ENCODE measurements around the gene HCAR3. TPM values are rescaled to one million over a fixed set of nuclear protein-coding genes. Genes with fewer than 3 reads are reported as not detected.
A peak's percentile ranks its signal among the peaks of the same experiment; 100 is the strongest.
"Not testable (repeated sequence)": the region's sequence is repeated elsewhere in the genome, so short reads cannot be mapped to it uniquely, and the experiment has no call there.

Gene HCAR3
- not detected in 2 replicates for total RNA-seq (2014; rRNA removed; shearing (Covaris generic))
- not detected in 2 replicates for polyA plus RNA-seq (2015; cell fraction: cytosol; rRNA removed)
- polyA plus RNA-seq (2015; cell fraction: nucleus; rRNA removed): not detected in 2 replicates

DNA sequence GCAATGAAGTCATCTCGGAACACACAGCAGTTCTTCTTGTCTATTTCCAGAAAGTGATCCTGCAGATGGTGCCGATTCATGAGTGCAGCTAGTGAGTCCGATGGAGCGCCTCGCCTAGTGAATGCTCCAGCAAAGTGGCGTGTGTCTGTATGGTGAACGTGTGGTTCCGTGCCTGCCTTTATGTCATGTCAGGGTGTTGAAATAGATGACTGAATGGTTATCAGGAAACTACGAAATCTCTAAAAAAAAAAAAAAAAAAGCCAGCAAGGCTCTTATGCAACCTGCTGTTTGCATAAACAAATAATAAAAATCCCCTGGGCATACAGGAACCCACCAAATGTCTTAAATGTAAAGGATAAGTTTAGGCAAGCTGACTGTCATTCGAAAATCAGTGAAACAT lies at the start of gene HCAR3:
Gene HCAR3, minus strand, starts transcription at position 154 of the 400 bp plus-strand sequence. Its CDS starts 74 bp downstream, at position 80.
- in situ Hi-C loops (cut with HindIII; ENCODE audit: low pct_unique_long_range_greater_than_20kb, low sequenced_read_pairs): not testable (repeated sequence)

GRCh38 chr12:122757568-122757967 lies 41.0 kb upstream of the HCAR3 start:
- no peak for DNase-seq (ENCODE audit: low read depth, low spot score)
- in situ Hi-C loops (cut with HindIII; ENCODE audit: low pct_unique_long_range_greater_than_20kb, low sequenced_read_pairs): no loop called here

More for the DNA sequence above, at the start of gene HCAR3:
- not testable (repeated sequence) for DNase-seq (ENCODE audit: low read depth, low spot score)

DNA sequence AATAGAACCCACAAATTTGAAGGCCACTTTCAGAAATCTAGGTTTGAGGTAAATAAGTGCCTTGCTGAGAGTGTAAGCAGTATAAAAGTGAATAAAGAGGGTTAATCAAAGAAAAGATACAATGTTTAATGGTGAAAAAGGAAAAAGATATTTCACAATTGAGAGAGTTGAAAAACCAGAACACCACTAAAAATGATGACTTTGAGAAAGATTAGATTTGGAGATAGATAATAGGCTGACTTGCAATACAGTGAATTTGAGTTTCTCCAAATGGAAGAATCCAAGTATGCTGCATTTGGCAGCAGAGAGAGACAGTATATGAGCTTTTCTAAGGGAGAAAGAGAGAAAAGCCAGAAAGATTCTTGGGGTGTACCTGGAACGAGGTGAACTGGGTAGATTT lies 38.2 kb upstream of the HCAR3 start:
- in situ Hi-C loops (cut with HindIII; ENCODE audit: low pct_unique_long_range_greater_than_20kb, low sequenced_read_pairs): no loop called here
- DNase-seq (ENCODE audit: low read depth, low spot score): no peak

GRCh38 chr12:122753319-122753650 lies 36.7 kb upstream of the HCAR3 start:
- in situ Hi-C loops (cut with HindIII; ENCODE audit: low pct_unique_long_range_greater_than_20kb, low sequenced_read_pairs): no loop called here
- no peak for DNase-seq (ENCODE audit: low read depth, low spot score)

DNA sequence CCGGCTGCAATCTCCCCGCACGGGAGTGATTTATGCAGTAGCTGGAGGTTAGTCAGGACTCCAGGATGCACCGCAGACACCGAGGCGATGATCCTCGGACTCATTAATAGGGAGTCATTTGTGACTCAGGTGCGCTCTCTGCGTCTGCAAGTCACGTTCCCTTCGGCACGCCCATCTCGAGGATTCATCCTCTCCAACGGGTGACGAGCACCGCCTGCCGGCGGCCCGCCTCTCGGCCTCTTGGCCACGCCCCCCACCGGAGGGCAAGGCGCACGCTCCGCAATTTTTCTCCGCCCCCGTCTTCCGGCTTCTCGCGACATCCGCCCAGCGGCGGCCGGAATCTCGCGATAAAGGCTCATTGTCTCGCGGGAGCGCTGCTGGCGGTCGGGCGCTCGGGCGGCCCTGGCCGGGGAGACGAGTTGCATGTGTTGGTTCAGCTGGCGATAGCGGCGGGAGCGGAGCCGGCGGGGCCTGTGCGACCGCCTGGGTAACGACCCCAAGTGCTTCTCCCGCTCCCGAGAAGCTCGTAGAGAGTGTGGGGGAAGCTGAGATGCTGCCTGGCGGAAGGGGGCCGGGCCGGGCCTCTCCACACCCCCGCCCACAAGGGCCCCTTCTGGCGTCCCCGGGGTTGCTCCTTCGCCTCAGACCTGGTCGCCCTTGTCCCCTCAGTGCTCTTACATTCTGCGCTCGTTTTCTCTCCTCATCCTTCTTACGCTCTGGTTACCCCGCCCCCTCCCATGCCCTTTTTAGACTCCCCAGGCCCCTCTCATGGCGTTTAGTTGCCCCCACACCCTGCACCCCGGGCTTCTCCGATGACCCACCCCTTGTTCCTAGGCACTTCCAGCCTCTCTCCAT lies 36.1 kb upstream of the HCAR3 start, which contains the start of gene DENR:
Gene DENR, plus strand, starts transcription at position 361 of the 855 bp plus-strand sequence. CDS start 878 bp downstream, outside the sequence.
- in situ Hi-C loops (cut with HindIII; ENCODE audit: low pct_unique_long_range_greater_than_20kb, low sequenced_read_pairs): no loop called here
- DNase-seq (ENCODE audit: low read depth, low spot score): peak; percentile 96

- DNase-seq (ENCODE audit: low read depth, low spot score); in situ Hi-C loops (cut with HindIII; ENCODE audit: low pct_unique_long_range_greater_than_20kb, low sequenced_read_pairs): not testable (repeated sequence)
Measured at GRCh38 chr12:122750781-122751515, 34.3 kb upstream of the HCAR3 start.

DNA sequence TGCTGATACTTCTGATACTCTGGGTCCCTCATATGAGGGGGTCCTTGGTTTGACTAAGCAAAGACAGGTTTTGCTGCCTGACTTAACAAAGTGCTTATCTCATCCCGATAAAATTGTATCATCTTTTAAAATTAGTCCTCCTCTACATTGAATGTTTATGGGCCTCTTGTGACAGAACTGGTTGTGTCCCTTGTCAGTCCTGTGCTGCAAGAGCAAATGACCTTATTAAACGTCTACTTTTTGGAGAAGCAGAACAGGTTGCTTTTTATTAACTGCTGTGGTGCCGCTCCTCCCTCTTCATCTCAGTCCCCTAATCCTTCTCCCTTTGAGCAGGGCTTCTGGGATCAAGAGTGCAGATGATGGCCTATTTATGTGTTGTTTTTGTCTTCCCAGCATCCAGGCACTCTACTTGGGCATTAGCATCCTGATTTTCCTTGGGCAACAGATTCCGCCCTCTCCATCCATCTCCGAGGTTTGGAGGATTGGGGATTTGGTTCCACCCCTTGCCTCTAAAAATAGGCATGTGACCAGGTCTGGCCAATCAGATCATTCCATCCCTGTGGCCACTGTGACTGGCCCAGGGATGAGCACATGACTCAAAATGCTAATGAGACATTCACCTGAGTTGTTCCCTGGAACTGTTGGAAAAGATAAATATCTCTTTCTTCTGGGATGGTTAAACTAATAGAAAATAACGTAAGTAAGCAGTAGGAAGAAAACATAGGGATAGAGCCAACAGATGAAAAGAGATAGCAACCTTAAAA lies 33.1 kb upstream of the HCAR3 start:
- in situ Hi-C loops (cut with HindIII; ENCODE audit: low pct_unique_long_range_greater_than_20kb, low sequenced_read_pairs): no loop called here
- peak; percentile 22 for DNase-seq (ENCODE audit: low read depth, low spot score)

GRCh38 chr12:122747224-122748135 lies 30.9 kb upstream of the HCAR3 start:
- in situ Hi-C loops (cut with HindIII; ENCODE audit: low pct_unique_long_range_greater_than_20kb, low sequenced_read_pairs): no loop called here
- no peak for DNase-seq (ENCODE audit: low read depth, low spot score)

DNA sequence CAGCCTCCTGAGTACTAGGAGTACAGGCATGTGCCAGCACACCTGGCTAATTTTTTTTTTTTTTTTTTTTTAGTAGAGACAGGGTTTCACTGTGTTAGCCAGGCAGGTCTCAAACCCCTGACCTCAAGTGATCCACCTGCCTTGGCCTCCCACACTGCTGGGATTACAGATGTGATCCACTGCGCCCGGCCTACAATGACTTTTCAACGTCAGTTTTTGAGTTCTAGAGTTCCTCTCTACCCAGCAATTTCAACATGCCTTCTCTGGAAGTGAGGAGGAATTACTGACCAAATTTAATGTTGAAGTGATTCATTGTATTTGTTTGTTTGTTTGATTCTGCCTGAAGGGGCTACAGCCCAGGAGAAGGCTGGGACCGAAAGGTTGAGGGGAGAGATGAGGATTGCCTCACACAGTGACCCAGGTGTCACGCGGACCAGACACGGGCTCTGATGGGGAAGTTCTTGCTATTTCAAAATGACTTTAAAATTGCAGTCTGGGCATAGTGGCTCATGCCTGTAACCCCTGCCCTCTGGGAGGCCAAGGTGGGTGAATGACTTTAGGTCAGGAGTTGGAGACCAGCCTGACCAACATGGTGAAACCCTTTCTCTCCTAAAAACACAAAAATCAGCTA lies 27.4 kb upstream of the HCAR3 start:
- in situ Hi-C loops (cut with HindIII; ENCODE audit: low pct_unique_long_range_greater_than_20kb, low sequenced_read_pairs): no loop called here
- DNase-seq (ENCODE audit: low read depth, low spot score): no peak

GRCh38 chr12:122740351-122740750 lies 23.7 kb upstream of the HCAR3 start:
- peak; percentile 43 for DNase-seq (ENCODE audit: low read depth, low spot score)
- in situ Hi-C loops (cut with HindIII; ENCODE audit: low pct_unique_long_range_greater_than_20kb, low sequenced_read_pairs): no loop called here

DNA sequence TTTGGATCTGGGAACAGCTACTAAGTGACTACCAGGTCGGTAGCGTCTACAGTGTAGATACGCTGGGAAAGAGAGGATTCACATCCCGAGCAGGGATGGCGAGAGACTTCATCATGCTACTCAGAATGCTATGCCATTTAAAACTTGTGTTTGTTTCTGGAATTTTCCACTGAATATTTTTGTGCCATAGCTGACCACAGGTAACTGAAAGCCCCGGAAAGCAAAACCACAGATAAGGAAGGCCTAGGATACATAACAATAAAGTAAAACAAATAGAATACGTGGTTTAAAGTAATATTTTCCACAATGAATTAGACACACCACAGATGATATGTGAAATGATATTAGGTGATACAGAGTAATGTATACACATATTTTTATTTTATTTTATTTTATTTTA lies 22.0 kb upstream of the HCAR3 start:
- in situ Hi-C loops (cut with HindIII; ENCODE audit: low pct_unique_long_range_greater_than_20kb, low sequenced_read_pairs): no loop called here
- no peak for DNase-seq (ENCODE audit: low read depth, low spot score)

- DNase-seq (ENCODE audit: low read depth, low spot score): no peak
- in situ Hi-C loops (cut with HindIII; ENCODE audit: low pct_unique_long_range_greater_than_20kb, low sequenced_read_pairs): no loop called here
Measured at GRCh38 chr12:122732611-122733010, 16.0 kb upstream of the HCAR3 start.

GRCh38 chr12:122732170-122732569 lies 15.6 kb upstream of the HCAR3 start:
- in situ Hi-C loops (cut with HindIII; ENCODE audit: low pct_unique_long_range_greater_than_20kb, low sequenced_read_pairs): no loop called here

GRCh38 chr12:122730215-122731014 lies 13.8 kb upstream of the HCAR3 start, which contains the start of gene HCAR1:
Gene HCAR1, minus strand, starts transcription at chr12:122730844. Its CDS starts 505 bp downstream, at chr12:122730339.
- in situ Hi-C loops (cut with HindIII; ENCODE audit: low pct_unique_long_range_greater_than_20kb, low sequenced_read_pairs): no loop called here
- no peak for DNase-seq (ENCODE audit: low read depth, low spot score)

More at GRCh38 chr12:122732170-122732569, 15.6 kb upstream of the HCAR3 start:
- DNase-seq (ENCODE audit: low read depth, low spot score): no peak

GRCh38 chr12:122729583-122730214 lies 13.1 kb upstream of the HCAR3 start:
- DNase-seq (ENCODE audit: low read depth, low spot score): no peak
- in situ Hi-C loops (cut with HindIII; ENCODE audit: low pct_unique_long_range_greater_than_20kb, low sequenced_read_pairs): no loop called here

Data from SK-MEL-5 (cell line).